Activated CD8-positive, alpha-beta memory T cell treated with anti-CD3 and anti-CD28 coated beads, Interleukin-2, amount 10 ng/mL, durations not matched to agents 7 days and 5 days (primary cell): ENCODE data around the gene TRPM7. TPM values are rescaled to one million over a fixed set of nuclear protein-coding genes. Genes with fewer than 3 reads are reported as not detected.
"Not testable (repeated sequence)": the region's sequence is repeated elsewhere in the genome, so short reads cannot be mapped to it uniquely, and the experiment has no call there.

Experiments
- ATAC-seq: fragments of 150-1000 bp; cut with Tn5 transposase; one replicate; pipeline ENCODE4 v1.10.0; 2021; ENCODE audit warnings: moderate library complexity
- CTCF ChIA-PET: fragments of 350-600 bp; sonication (Branson Sonifier 250); formaldehyde crosslinking; loops from one replicate; lab custom pipeline; 2021; ENCODE audit warnings: antibody characterized with exemption; lab: Charles Lee
- DNase-seq: peaks from one replicate; pipeline ENCODE4 v3.0.0-alpha.2; 2020
- H3K27ac Mint-ChIP-seq: one replicate; pipeline ENCODE4 v1.8.0; 2021; ENCODE audit warnings: mild to moderate bottlenecking, mixed read lengths
- H3K27me3 Mint-ChIP-seq: one replicate; pipeline ENCODE4 v1.8.0; 2021; ENCODE audit warnings: mixed read lengths
- H3K36me3 Mint-ChIP-seq: one replicate; pipeline ENCODE4 v1.8.0; 2021; ENCODE audit warnings: mild to moderate bottlenecking, mixed read lengths
- H3K4me1 Mint-ChIP-seq: one replicate; pipeline ENCODE4 v1.8.0; 2021; ENCODE audit warnings: mixed read lengths
- H3K4me3 Mint-ChIP-seq: one replicate; pipeline ENCODE4 v1.8.0; 2021; ENCODE audit warnings: mild to moderate bottlenecking, moderate library complexity, mixed read lengths
- H3K9me3 Mint-ChIP-seq: one replicate; pipeline ENCODE4 v1.8.0; 2022; ENCODE audit warnings: low read depth, mixed read lengths
- total RNA-seq, 2 experiments: library from RNA; stranded (reverse); gene quantifications; one replicate each; pipeline ENCODE4 v1.2.3, GENCODE V29; 2021

Gene TRPM7
- total RNA-seq, 2 experiments from 2014 or later = 44.5 to 45.8 TPM

DNA sequence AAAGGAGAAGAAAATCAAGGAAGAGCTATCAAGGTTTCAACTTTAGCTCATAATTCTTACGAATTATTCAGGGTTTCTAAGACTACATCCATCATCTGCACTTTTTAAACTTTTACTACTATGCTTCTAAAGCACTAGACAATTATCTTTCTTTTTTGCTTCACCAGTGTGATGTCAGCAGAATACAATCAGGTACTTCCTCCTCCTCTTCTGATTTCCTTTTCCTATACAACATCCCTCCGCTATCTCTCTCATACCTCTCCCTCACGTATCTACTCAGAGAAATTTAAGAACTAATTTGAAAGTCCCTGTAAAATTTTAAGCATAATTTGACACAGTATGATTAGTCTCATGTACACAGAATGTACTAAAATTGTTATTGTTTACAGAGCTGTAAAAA is 92.8 kb downstream of the TRPM7 start:
- DNase-seq (no peak), ATAC-seq (no peak)
- Mint-ChIP-seq H3K4me3 (no peak overlapping the region), H3K4me1 (peaks cover 3% of the 10 kb centered on the region), H3K27me3 (no peaks in the 10 kb centered on the region), H3K9me3 (no peaks in the 10 kb centered on the region), H3K36me3 (peaks cover 33% of the 10 kb centered on the region), H3K27ac (peak overlapping the region; percentile 48)
- CTCF ChIA-PET = interaction anchor here (1.3 kb wide), 1 partner anchor 12 kb away, joined by 3 read pairs; no protein-coding TSS in a partner anchor

DNA sequence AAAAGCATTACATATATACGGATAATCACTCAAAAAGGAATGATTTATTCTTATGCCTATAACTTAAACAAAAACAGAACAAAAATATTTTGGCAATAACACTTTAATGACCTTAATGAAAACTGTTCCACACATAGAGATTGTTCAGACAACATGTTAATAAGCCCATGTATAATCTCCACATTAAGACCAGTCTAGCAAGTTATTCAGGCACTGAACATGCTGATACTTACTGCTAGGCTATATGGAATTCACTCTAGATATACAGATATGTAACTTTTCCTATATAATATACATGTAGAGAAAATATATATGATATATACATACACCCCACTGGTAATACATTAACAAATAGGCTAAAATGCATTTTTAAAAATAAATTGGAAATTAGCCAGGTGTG is 96.3 kb downstream of the TRPM7 start:
- Mint-ChIP-seq H3K4me1 (peaks cover 3% of the 10 kb centered on the region), H3K27me3 (no peaks in the 10 kb centered on the region), H3K36me3 (peaks cover 34% of the 10 kb centered on the region), H3K9me3 (no peaks in the 10 kb centered on the region), H3K27ac (no peak overlapping the region), H3K4me3 (no peak overlapping the region)
- DNase-seq (no peak), ATAC-seq (no peak)
- CTCF ChIA-PET = no interaction called here

DNA sequence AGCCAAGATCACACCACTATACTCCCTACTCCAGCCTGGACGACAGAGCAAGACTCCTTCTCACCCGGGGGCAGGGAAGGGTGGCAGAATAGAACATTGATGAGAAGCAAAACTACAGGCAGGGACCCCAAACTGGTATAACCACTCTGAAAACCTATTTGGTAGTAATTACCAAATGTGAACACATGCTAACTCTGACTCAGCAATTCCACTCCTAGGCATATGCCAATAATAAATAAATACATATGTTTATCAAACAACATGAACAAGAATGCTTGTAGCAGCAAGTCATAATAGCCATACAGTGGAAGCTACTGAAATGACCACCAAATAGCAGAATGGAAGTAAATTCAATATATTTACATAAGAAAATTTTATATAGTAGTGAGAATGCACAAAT is 109.1 kb downstream of the TRPM7 start:
- CTCF ChIA-PET = no interaction called here
- no peaks in the 10 kb centered on the region for H3K4me1 Mint-ChIP-seq
- no peak overlapping the region for H3K27ac Mint-ChIP-seq
- H3K9me3 Mint-ChIP-seq = no peaks in the 10 kb centered on the region
- ATAC-seq (no peak), DNase-seq (no peak)
- peaks cover 33% of the 10 kb centered on the region for H3K36me3 Mint-ChIP-seq
- no peak overlapping the region for H3K4me3 Mint-ChIP-seq
- H3K27me3 Mint-ChIP-seq = no peaks in the 10 kb centered on the region

DNA sequence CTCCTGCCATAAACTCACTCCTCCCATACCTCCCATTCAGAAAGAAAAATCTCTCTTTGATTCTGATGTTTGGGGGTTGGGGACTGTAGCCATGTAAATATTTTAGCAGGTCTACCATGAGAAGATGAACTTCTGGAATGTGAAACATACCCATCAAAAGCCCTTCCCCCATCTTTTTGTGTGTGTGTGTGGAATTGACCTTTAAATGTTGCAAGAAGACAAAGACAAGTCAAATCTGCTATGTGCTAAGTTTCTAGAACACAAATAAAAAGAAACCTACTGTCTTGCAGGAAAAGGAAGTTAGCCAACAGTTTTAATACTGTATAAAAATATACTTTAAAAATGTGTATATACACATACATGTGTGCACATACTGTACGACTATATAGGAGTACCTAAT is 110.4 kb downstream of the TRPM7 start:
- CTCF ChIA-PET = no interaction called here
- Mint-ChIP-seq H3K27ac (no peak overlapping the region), H3K27me3 (no peaks in the 10 kb centered on the region), H3K36me3 (peaks cover 35% of the 10 kb centered on the region), H3K9me3 (no peaks in the 10 kb centered on the region), H3K4me1 (no peaks in the 10 kb centered on the region), H3K4me3 (no peak overlapping the region)
- ATAC-seq (no peak), DNase-seq (no peak)

GRCh38 chr15:50573842-50574241 is 112.8 kb downstream of the TRPM7 start:
- H3K27me3 Mint-ChIP-seq, CTCF ChIA-PET, H3K4me1 Mint-ChIP-seq, H3K4me3 Mint-ChIP-seq, ATAC-seq, H3K9me3 Mint-ChIP-seq, DNase-seq, H3K27ac Mint-ChIP-seq: not testable (repeated sequence)
- peaks cover 41% of the 10 kb centered on the region for H3K36me3 Mint-ChIP-seq

- Mint-ChIP-seq H3K27me3 (no peaks in the 10 kb centered on the region), H3K9me3 (no peaks in the 10 kb centered on the region), H3K4me3 (no peak overlapping the region), H3K4me1 (peaks cover 27% of the 10 kb centered on the region), H3K36me3 (peaks cover 54% of the 10 kb centered on the region), H3K27ac (peak overlapping the region; percentile 78)
- DNase-seq = no peak
- ATAC-seq = no peak
- CTCF ChIA-PET = no interaction called here
These were observed 122.8 kb downstream of the TRPM7 start for GRCh38 chr15:50563756-50564155.

- CTCF ChIA-PET = interaction anchor here (0.5 to 1.3 kb wide), 2 partner anchors 10 to 20 kb away, joined by 3 to 6 read pairs; no protein-coding TSS in a partner anchor
- Mint-ChIP-seq H3K4me1 (peaks cover 29% of the 10 kb centered on the region), H3K4me3 (no peak overlapping the region), H3K9me3 (no peaks in the 10 kb centered on the region), H3K36me3 (peaks cover 52% of the 10 kb centered on the region), H3K27me3 (no peaks in the 10 kb centered on the region), H3K27ac (peak overlapping the region; percentile 78)
- ATAC-seq (peak; percentile 81), DNase-seq (peak; percentile 74)
These were observed 123.6 kb downstream of the TRPM7 start for GRCh38 chr15:50562735-50563640.

GRCh38 chr15:50558012-50558411 is 128.6 kb downstream of the TRPM7 start:
- H3K4me1 Mint-ChIP-seq = peaks cover 38% of the 10 kb centered on the region
- H3K27me3 Mint-ChIP-seq = no peaks in the 10 kb centered on the region
- H3K4me3 Mint-ChIP-seq = no peak overlapping the region
- H3K27ac Mint-ChIP-seq = peak overlapping the region; percentile 36
- H3K9me3 Mint-ChIP-seq = no peaks in the 10 kb centered on the region
- no peak for DNase-seq
- CTCF ChIA-PET = no interaction called here
- peaks cover 39% of the 10 kb centered on the region for H3K36me3 Mint-ChIP-seq
- ATAC-seq = peak; percentile 50

DNA sequence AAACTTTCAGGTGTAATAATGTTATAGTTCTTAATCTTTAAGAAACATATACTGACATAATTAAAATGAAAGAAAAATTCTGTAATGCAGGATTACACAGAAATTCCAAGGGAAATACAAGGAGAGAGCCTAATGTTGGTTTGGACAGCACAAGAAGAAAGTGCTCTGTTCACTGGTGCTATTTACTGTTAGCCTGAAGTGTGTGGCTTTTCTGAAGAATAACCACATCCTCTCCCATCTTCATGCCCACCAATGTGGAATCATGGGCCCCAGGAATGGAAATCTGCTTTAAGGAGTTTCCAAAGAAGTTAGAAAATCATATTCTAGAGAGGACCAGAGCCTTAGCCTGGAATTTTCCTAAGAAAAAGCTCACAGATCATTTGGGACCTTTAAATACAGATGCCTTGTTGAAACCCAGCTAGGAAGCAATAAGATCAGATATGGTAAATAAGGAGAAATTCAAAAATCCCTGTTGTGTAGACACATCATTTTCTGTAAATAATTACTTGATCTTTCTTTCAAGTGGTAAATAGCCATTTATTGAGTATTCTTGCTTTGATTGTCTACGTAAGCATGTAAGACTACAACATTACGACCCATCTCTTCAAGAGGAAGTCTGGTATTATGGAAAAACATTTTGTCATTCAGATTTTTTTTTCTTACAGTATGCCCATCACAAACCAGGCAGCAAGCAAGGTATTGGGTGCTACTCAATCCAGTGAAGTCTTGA is 129.8 kb downstream of the TRPM7 start:
- Mint-ChIP-seq H3K4me1 (peaks cover 32% of the 10 kb centered on the region), H3K9me3 (no peaks in the 10 kb centered on the region), H3K27me3 (no peaks in the 10 kb centered on the region), H3K36me3 (peaks cover 30% of the 10 kb centered on the region), H3K4me3 (no peak overlapping the region), H3K27ac (no peak overlapping the region)
- ATAC-seq (peak; percentile 51), DNase-seq (no peak)
- CTCF ChIA-PET = interaction anchor here (1.0 kb wide), 1 partner anchor 12 kb away, joined by 3 read pairs; no protein-coding TSS in a partner anchor

DNA sequence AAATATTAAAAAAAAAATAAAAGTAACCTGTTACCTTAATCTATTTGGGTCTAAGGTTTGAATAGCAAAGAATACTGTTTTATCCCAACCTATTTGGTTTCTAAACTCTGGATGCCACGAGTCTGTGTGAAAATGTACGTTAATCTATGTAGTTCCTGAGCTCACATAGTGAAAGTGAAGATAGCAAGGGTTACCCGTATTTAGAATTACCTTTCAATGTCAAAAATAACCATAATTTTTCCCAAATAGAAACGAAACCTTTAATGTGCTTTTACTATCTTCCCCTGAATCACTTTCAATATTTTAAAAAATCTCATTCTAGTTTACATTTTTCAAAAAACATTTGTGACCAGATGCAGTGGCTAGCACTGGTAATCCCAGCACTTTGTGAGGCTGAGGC is 134.4 kb downstream of the TRPM7 start:
- H3K36me3 Mint-ChIP-seq = peaks cover 14% of the 10 kb centered on the region
- H3K4me1 Mint-ChIP-seq = peaks cover 18% of the 10 kb centered on the region

DNA sequence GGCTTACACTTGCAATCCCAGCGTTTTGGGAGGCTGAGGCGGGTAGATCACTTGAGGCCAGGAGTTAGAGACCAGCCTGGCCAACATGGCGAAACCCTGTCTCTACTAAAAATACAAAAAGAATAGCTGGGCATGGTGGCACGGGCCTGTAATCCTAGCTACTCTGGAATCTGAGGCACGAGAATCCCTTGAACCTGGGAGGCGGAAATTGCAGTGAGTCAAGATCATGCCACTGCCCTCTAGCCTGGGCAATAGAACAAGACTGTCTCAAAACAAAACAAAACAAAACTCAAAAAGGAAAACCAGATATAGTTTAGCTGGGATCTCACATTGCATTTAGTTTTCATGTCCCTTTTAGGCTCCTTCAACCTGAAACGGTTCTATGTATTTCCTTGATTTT is 137.3 kb downstream of the TRPM7 start:
- Mint-ChIP-seq H3K27me3 (no peaks in the 10 kb centered on the region), H3K4me1 (peaks cover 6% of the 10 kb centered on the region), H3K27ac (no peak overlapping the region), H3K36me3 (no peaks in the 10 kb centered on the region), H3K9me3 (no peaks in the 10 kb centered on the region), H3K4me3 (no peak overlapping the region)
- DNase-seq (no peak), ATAC-seq (no peak)
- CTCF ChIA-PET = no interaction called here

More for the DNA sequence above, 134.4 kb downstream of the TRPM7 start:
- ATAC-seq = no peak
- DNase-seq = no peak
- Mint-ChIP-seq H3K27me3 (no peaks in the 10 kb centered on the region), H3K27ac (no peak overlapping the region), H3K4me3 (no peak overlapping the region), H3K9me3 (no peaks in the 10 kb centered on the region)
- CTCF ChIA-PET = no interaction called here

GRCh38 chr15:50546566-50546965 is 140.0 kb downstream of the TRPM7 start, which contains the start of gene USP50:
Gene USP50, minus strand, starts transcription at chr15:50546666. Its CDS starts 141 bp downstream, at chr15:50546525.
- Mint-ChIP-seq H3K27me3 (peaks cover 6% of the 10 kb centered on the region), H3K36me3 (no peaks in the 10 kb centered on the region), H3K4me1 (peaks cover 2% of the 10 kb centered on the region), H3K27ac (no peak within 1 kb of the TSS), H3K9me3 (no peaks in the 10 kb centered on the region), H3K4me3 (no peak within 1 kb of the TSS)
- CTCF ChIA-PET = interaction anchor here (0.6 kb wide), 1 partner anchor 62 kb away, joined by 3 read pairs; no protein-coding TSS in a partner anchor
- DNase-seq (no peak), ATAC-seq (no peak)

DNA sequence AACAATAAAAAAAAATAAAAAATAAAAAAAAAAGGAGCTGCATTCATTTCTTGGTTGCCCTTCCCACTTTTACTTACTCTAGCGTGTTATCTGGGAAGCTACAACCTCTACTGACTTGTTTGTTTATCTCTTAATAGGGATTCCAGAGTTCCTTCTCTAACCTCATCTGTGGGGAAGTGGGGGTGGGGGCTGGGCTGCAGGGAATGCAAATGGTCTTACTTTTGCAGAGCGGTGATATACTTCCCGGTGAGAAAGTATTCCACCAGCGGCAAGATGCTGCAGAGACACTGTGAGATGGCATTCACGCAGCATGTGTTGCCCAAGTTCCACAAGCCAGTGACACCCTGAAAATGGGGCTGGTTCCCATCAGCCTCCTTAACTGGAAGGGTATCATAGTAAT is 142.2 kb downstream of the TRPM7 start:
- no peaks in the 10 kb centered on the region for H3K36me3 Mint-ChIP-seq
- no peaks in the 10 kb centered on the region for H3K9me3 Mint-ChIP-seq
- DNase-seq = no peak
- peaks cover 17% of the 10 kb centered on the region for H3K27me3 Mint-ChIP-seq
- no peak for ATAC-seq
- CTCF ChIA-PET = interaction anchor here (0.6 kb wide), 1 partner anchor 31 kb away, joined by 5 read pairs; no protein-coding TSS in a partner anchor
- no peak overlapping the region for H3K27ac Mint-ChIP-seq
- no peak overlapping the region for H3K4me3 Mint-ChIP-seq
- H3K4me1 Mint-ChIP-seq = peaks cover 2% of the 10 kb centered on the region
